Endothelial cell of umbilical vein (primary cell): Measurements from ENCODE around the gene VTA1. TPM values are rescaled to one million over a fixed set of nuclear protein-coding genes. Genes with fewer than 3 reads are reported as not detected.

Source experiments
- BruUV-seq: library from RNA; stranded (reverse); fragments of 400-500 nt; replicated peaks from 2 replicates; lab custom pipeline; 2021; lab: Mats Ljungman, UMichigan
- CTCF ChIA-PET: fragments of 300-600, 350-600 bp; sonication (Branson Sonifier 250); formaldehyde crosslinking; loops from one replicate; lab custom pipeline; 2021; ENCODE audit warnings: antibody characterized with exemption, inconsistent platforms; lab: Charles Lee
- POLR2A ChIA-PET: fragments of 300-600, 350-600 bp; sonication (Branson Sonifier 250); formaldehyde crosslinking; loops from one replicate; lab custom pipeline; 2021; ENCODE audit warnings: antibody characterized with exemption, inconsistent platforms; lab: Charles Lee
- DNase-seq: peaks from one replicate; pipeline ENCODE4 v3.0.0-alpha.2; 2011; ENCODE audit warnings: low read depth, low spot score
- FAIRE-seq: peaks from 2 replicates; lab custom pipeline; 2011; peaks lifted over from hg19 to GRCh38; lab: Jason Lieb, UNC
- H2AFZ ChIP-seq: 2 replicates; pipeline ENCODE4 v1.6.0; 2012; ENCODE audit warnings: low read depth, low read length, control low read depth, inconsistent platforms
- H3K27ac ChIP-seq: 2 replicates; pipeline ENCODE4 v1.5.1; 2011; ENCODE audit warnings: low read depth, mild to moderate bottlenecking, control low read depth, low read length, moderate library complexity; ENCODE audit not compliant: insufficient read depth
- H3K27me3 ChIP-seq, 2 experiments: 2 replicates each; pipeline versions ENCODE4 v1.6.0 to v1.6.1; 2011; ENCODE audit warnings: low read length in 2 of 2, mixed read lengths in 1 of 2; ENCODE audit not compliant: control insufficient read depth in 2 of 2, insufficient read depth in 2 of 2
- H3K36me3 ChIP-seq, 2 experiments: 2 replicates in 1 of 2; 3 replicates in 1 of 2; pipeline ENCODE4 v1.5.1; 2011; ENCODE audit warnings: low read length in 2 of 2, mild to moderate bottlenecking in 1 of 2, moderate library complexity in 1 of 2; ENCODE audit not compliant: control insufficient read depth in 2 of 2, insufficient read depth in 2 of 2; ENCODE audit errors: extremely low read depth in 1 of 2
- H3K4me1 ChIP-seq: 3 replicates; pipeline ENCODE4 v1.5.1; 2011; ENCODE audit warnings: mild to moderate bottlenecking, low read length; ENCODE audit not compliant: control insufficient read depth, insufficient read depth; ENCODE audit errors: extremely low read depth
- H3K4me2 ChIP-seq: 2 replicates; pipeline ENCODE4 v1.6.1; 2011; ENCODE audit warnings: low read length, control low read depth, mixed read lengths; ENCODE audit not compliant: insufficient read depth
- H3K4me3 ChIP-seq, 3 experiments: fragments of 200-600 bp in 1 of 3; sonication (generic), shearing (Covaris generic) in 1 of 3; replicated peaks in 1 of 3; 2 replicates each; pipeline ENCODE4 v1.5.1; 2011 to 2016; ENCODE audit warnings: control low read depth in 3 of 3, low read length in 3 of 3, mild to moderate bottlenecking in 2 of 3, inconsistent platforms in 1 of 3, low read depth in 1 of 3, moderate library complexity in 1 of 3; ENCODE audit not compliant: insufficient read depth in 1 of 3
- H3K79me2 ChIP-seq: 2 replicates; pipeline ENCODE4 v1.6.0; 2012; ENCODE audit warnings: low read length, inconsistent platforms; ENCODE audit not compliant: control insufficient read depth, insufficient read depth
- H3K9ac ChIP-seq: replicated peaks from 2 replicates; pipeline ENCODE3; 2011; ENCODE audit warnings: low read length, control low read depth; ENCODE audit not compliant: insufficient read depth; ENCODE audit errors: extremely low read depth
- H3K9me1 ChIP-seq: replicated peaks from 3 replicates; pipeline ENCODE4 v1.6.0; 2011; ENCODE audit warnings: mild to moderate bottlenecking, low read length; ENCODE audit not compliant: control insufficient read depth, insufficient read depth; ENCODE audit errors: extremely low read depth
- H3K9me3 ChIP-seq: replicated peaks from 2 replicates; pipeline ENCODE4 v1.5.1; 2012; ENCODE audit warnings: low read length, inconsistent platforms; ENCODE audit not compliant: control insufficient read depth, insufficient read depth
- H4K20me1 ChIP-seq: replicated peaks from 2 replicates; pipeline ENCODE3; 2011; ENCODE audit warnings: mild to moderate bottlenecking, low read length; ENCODE audit not compliant: control insufficient read depth, insufficient read depth; ENCODE audit errors: extremely low read depth
- FOS ChIP-seq: IDR thresholded peaks from 2 replicates; pipeline ENCODE4 v1.6.1; 2011; ENCODE audit warnings: mild to moderate bottlenecking, low read length, moderate library complexity, borderline replicate concordance; ENCODE audit not compliant: insufficient read depth
- JUN ChIP-seq: IDR thresholded peaks from 2 replicates; pipeline ENCODE4 v1.6.1; 2011; ENCODE audit warnings: borderline replicate concordance, low read depth; ENCODE audit not compliant: insufficient read length, insufficient read depth
- MYC ChIP-seq: IDR thresholded peaks from one replicate; pipeline ENCODE4 v1.6.1; 2011; ENCODE audit warnings: mild to moderate bottlenecking, low read depth, low read length
- POLR2AphosphoS5 ChIP-seq: IDR thresholded peaks from 2 replicates; pipeline ENCODE4 v1.6.1; 2012; ENCODE audit warnings: low read depth, mild to moderate bottlenecking, control low read depth, low read length, moderate library complexity; ENCODE audit not compliant: insufficient read depth
- dilution Hi-C: fragments of 300-500 bp; cut with MboI; formaldehyde crosslinking; loops from one replicate; pipeline ENCODE4 v1.15.0; 2019; ENCODE audit warnings: low sequenced_read_pairs; ENCODE audit not compliant: extremely low pct_ligation_motif_present
- intact Hi-C: fragments of 100-400 bp; cut with micrococcal nuclease; formaldehyde crosslinking; loops from one replicate; pipeline ENCODE4 v1.10.0; 2022
- polyA plus RNA-seq, 4 experiments: library from polyadenylated mRNA; depleted of rRNA in 3 of 4; stranded (reverse) in 3 of 4; unstranded in 1 of 4; fragments of >200 nt; gene quantifications; 2 replicates each; pipeline versions ENCODE4 v1.2.1 to v1.2.3, GENCODE V29; 2011 to 2012; ENCODE audit warnings: missing spikeins in 1 of 4
- total RNA-seq: library from RNA; stranded (reverse); gene quantifications from 2 replicates; pipeline ENCODE4 v1.2.3, GENCODE V29; 2021

VTA1 gene
- total and polyA plus RNA-seq, 2 donors (not counting 3 experiments of a cell fraction or from before 2014, with no cell fraction given) = 39.0 to 40.9 TPM

- Histone ChIP-seq H3K79me2 (peaks cover 39% of the 10 kb centered on the region), H3K9ac (peak overlapping the region; percentile 13), H3K27ac (peak overlapping the region; percentile 71), H3K4me2 (peak overlapping the region; percentile 34), H3K9me3 (no peaks in the 10 kb centered on the region), H3K9me1 (no peaks in the 10 kb centered on the region), H3K4me1 (peaks cover 17% of the 10 kb centered on the region), H4K20me1 (peaks cover 2% of the 10 kb centered on the region), H3K27me3 (no peaks in the 10 kb centered on the region), H3K4me3 (peak overlapping the region in 1 of 3 experiments; percentile 14), H3K36me3 (peaks cover 0 to 3% of the 10 kb centered on the region in 2 experiments), H2AFZ (no peak overlapping the region)
- CTCF ChIA-PET = interaction anchor here (1.0 to 3.7 kb wide), 5 partner anchors 10 to 54 kb away, joined by 3 to 34 read pairs (median 5); no protein-coding TSS in a partner anchor
- BruUV-seq = no TSS peak
- intact Hi-C loops (no loop called here), dilution Hi-C loops (no loop called here)
- TF ChIP-seq FOS (no peak), POLR2AphosphoS5 (no peak)
- FAIRE-seq (no peak), DNase-seq (peak; percentile 36)
- POLR2A ChIA-PET = no interaction called here
Measured at GRCh38 chr6:142167071-142167470, 20.0 kb downstream of the VTA1 start.

DNA sequence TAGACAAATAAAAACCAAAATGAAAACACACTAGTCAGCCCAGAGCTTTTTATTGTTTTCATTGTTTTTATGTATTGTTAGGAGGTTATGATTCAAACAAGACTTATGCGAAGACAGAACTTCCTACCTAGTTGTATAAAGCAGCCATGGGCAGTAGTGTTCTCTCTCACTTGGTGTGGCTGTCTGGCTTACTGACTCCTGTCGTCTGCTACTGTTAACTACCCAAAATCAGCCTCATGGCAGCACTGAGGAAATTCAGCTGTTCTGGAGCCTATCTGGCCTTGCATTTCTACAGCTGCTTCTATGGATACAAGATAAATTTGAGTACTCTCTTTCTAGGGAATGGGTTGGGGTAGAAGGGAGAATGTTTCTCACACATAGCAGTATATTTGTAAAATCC is 20.4 kb downstream of the VTA1 start:
- peak overlapping the region; percentile 71 for H3K27ac ChIP-seq
- no peak for DNase-seq

More for the DNA sequence above, 20.4 kb downstream of the VTA1 start:
- Histone ChIP-seq H3K9ac (peak overlapping the region; percentile 13), H3K4me1 (peaks cover 17% of the 10 kb centered on the region), H3K4me2 (peak overlapping the region; percentile 34), H3K27me3 (no peaks in the 10 kb centered on the region), H3K4me3 (no peak overlapping the region), H3K79me2 (peaks cover 35% of the 10 kb centered on the region), H3K9me1 (no peaks in the 10 kb centered on the region), H3K9me3 (no peaks in the 10 kb centered on the region), H4K20me1 (no peaks in the 10 kb centered on the region), H2AFZ (no peak overlapping the region), H3K36me3 (peaks cover 0 to 3% of the 10 kb centered on the region in 2 experiments)
- ChIA-PET CTCF (interaction anchor here (1.0 to 3.7 kb wide), 5 partner anchors 10 to 54 kb away, joined by 3 to 34 read pairs (median 5); no protein-coding TSS in a partner anchor), POLR2A (no interaction called here)
- BruUV-seq = TSS peak; percentile 36
- intact Hi-C loops = no loop called here
- TF ChIP-seq MYC (no peak), POLR2AphosphoS5 (no peak), JUN (no peak)
- FAIRE-seq = peak; percentile 81
- dilution Hi-C loops = no loop called here
